ENCODE measurements around the gene NLRP6.

DNA sequence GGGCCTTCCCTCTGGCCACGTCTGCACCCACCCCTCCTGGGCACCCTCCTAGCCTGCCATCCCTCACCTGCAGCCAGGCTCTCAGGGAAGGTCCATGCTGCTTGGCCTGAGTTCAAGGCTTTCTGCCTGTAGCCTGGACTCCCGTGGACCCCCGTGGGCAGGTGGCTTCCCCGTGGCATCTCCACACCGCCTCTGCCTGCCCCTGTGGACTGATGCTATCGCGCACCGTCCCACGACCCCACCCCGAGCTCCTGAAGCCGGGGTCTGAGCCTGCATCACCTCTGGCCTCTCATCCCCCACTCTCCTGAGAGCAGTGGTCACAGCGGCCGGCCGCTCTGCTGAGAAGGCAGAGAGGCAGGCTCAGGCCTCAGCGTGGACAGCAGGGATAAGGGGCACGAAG is 16.6 kb downstream of the NLRP6 start:
- TF ChIP-seq POLR2AphosphoS5 (IDR thresholded peaks at IDR 0.05; ENCODE audit: insufficient read depth in 1 of 2, low read depth in 1 of 2) = no peak
- TF ChIP-seq, protein P1, sequence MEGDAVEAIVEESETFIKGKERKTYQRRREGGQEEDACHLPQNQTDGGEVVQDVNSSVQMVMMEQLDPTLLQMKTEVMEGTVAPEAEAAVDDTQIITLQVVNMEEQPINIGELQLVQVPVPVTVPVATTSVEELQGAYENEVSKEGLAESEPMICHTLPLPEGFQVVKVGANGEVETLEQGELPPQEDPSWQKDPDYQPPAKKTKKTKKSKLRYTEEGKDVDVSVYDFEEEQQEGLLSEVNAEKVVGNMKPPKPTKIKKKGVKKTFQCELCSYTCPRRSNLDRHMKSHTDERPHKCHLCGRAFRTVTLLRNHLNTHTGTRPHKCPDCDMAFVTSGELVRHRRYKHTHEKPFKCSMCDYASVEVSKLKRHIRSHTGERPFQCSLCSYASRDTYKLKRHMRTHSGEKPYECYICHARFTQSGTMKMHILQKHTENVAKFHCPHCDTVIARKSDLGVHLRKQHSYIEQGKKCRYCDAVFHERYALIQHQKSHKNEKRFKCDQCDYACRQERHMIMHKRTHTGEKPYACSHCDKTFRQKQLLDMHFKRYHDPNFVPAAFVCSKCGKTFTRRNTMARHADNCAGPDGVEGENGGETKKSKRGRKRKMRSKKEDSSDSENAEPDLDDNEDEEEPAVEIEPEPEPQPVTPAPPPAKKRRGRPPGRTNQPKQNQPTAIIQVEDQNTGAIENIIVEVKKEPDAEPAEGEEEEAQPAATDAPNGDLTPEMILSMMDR (IDR thresholded peaks at IDR 0.05) = no peak
- no peak for TF ChIP-seq POLR2A (IDR thresholded peaks at IDR 0.05)
